H1 (cell line): ENCODE data around the gene ZNF814.

Source experiments
- CBX8 ChIP-seq: fragments of 300-800, 300-1000 bp; sonication (generic); IDR thresholded peaks from 2 replicates; pipeline ENCODE4 v1.7.1; 2016; ENCODE audit warnings: low read depth, low read length, borderline replicate concordance
- CEBPB ChIP-seq: IDR thresholded peaks from 2 replicates; pipeline ENCODE4 v1.6.1; 2012; ENCODE audit warnings: low read depth, low read length
- CHD2 ChIP-seq: IDR thresholded peaks from 2 replicates; pipeline ENCODE4 v1.6.1; 2012; ENCODE audit warnings: low read length, improper control_type of control experiment
- CTCF ChIP-seq, 3 experiments: IDR thresholded peaks; 1 replicate in 2 of 3; 2 replicates in 1 of 3; pipeline versions ENCODE4 v1.5.1 to v1.6.1; 2011; ENCODE audit warnings: low read length in 3 of 3, mild to moderate bottlenecking in 3 of 3, inconsistent platforms in 2 of 3, low read depth in 1 of 3, moderate library complexity in 1 of 3; ENCODE audit not compliant: insufficient read depth in 1 of 3; ENCODE audit errors: control extremely low read depth in 1 of 3
- EP300 ChIP-seq, 2 experiments: IDR thresholded peaks; 1 replicate in 1 of 2; 2 replicates in 1 of 2; pipeline ENCODE4 v1.6.1; 2011 to 2012; ENCODE audit warnings: low read depth in 2 of 2, low read length in 2 of 2, mild to moderate bottlenecking in 2 of 2, borderline replicate concordance in 1 of 2, inconsistent platforms in 1 of 2, moderate library complexity in 1 of 2
- EZH2 ChIP-seq: fragments of 200-600 bp; sonication (generic); IDR thresholded peaks from 2 replicates; pipeline ENCODE4 v1.7.1; 2012; ENCODE audit warnings: low read depth, mild to moderate bottlenecking, moderate library complexity, low read length, inconsistent platforms; ENCODE audit not compliant: severe bottlenecking
- GABPA ChIP-seq: IDR thresholded peaks from 2 replicates; pipeline ENCODE4 v1.6.1; 2011; ENCODE audit warnings: mild to moderate bottlenecking, low read length, moderate library complexity, borderline replicate concordance; ENCODE audit not compliant: insufficient read depth
- TAF1 ChIP-seq: IDR thresholded peaks from 2 replicates; pipeline ENCODE4 v1.6.1; 2011; ENCODE audit warnings: mild to moderate bottlenecking, low read depth, low read length
- YY1 ChIP-seq: IDR thresholded peaks from 2 replicates; pipeline ENCODE4 v1.6.1; 2011; ENCODE audit warnings: low read depth, mild to moderate bottlenecking, low read length

- TF ChIP-seq GABPA (no peak), CTCF (IDR thresholded peaks at IDR 0.05; ENCODE audit: control extremely low read depth in 1 of 3, insufficient read depth in 1 of 3, low read depth in 1 of 3, low read length in 3 of 3) (no peak), TAF1 (no peak), EZH2 (no peak), CBX8 (no peak), YY1 (no peak), EP300 (IDR thresholded peaks at IDR 0.05; ENCODE audit: borderline replicate concordance in 1 of 2, low read depth in 2 of 2, low read length in 2 of 2) (no peak), CEBPB (no peak), CHD2 (no peak)
Measured at GRCh38 chr19:57841122-57841763, 47.6 kb downstream of the ZNF814 start.
